DND-41 (cell line): ENCODE measurements around the gene SYNDIG1.

ENCODE experiments used
- ATAC-seq: fragments of 200-7000 bp; cut with Tn5 transposase; 3 replicates; pipeline ENCODE4 v1.9.1; 2021; ENCODE audit warnings: low read depth; ENCODE audit not compliant: insufficient read depth
- DNase-seq: peaks from one replicate; pipeline ENCODE4 v3.0.0-alpha.2; 2020
- H2AFZ ChIP-seq: 2 replicates; pipeline ENCODE4 v1.6.0; 2012; ENCODE audit warnings: low read depth, low read length
- H3K27ac ChIP-seq: 2 replicates; pipeline ENCODE4 v1.5.1; 2012; ENCODE audit warnings: low read length, inconsistent platforms
- H3K27me3 ChIP-seq: fragments of 200-600 bp; sonication (generic); 2 replicates; pipeline ENCODE4 v1.6.0; 2012; ENCODE audit warnings: low read length, mild to moderate bottlenecking, inconsistent platforms; ENCODE audit not compliant: insufficient read depth, poor library complexity
- H3K36me3 ChIP-seq: 2 replicates; pipeline ENCODE4 v1.5.1; 2012; ENCODE audit warnings: low read length, inconsistent platforms; ENCODE audit not compliant: insufficient read depth
- H3K4me1 ChIP-seq: 2 replicates; pipeline ENCODE4 v1.5.1; 2012; ENCODE audit warnings: mild to moderate bottlenecking, low read length; ENCODE audit not compliant: insufficient read depth
- H3K4me2 ChIP-seq: 2 replicates; pipeline ENCODE4 v1.6.0; 2012; ENCODE audit warnings: mild to moderate bottlenecking, moderate library complexity, low read length, inconsistent platforms; ENCODE audit not compliant: insufficient read depth
- H3K4me3 ChIP-seq, 2 experiments: fragments of 200-600 bp in 1 of 2; shearing (Covaris generic) in 1 of 2; 2 replicates each; pipeline ENCODE4 v1.5.1; 2012 to 2016; ENCODE audit warnings: inconsistent platforms in 2 of 2, low read length in 2 of 2, mild to moderate bottlenecking in 2 of 2, low read depth in 1 of 2, moderate library complexity in 1 of 2
- H3K79me2 ChIP-seq: 2 replicates; pipeline ENCODE4 v1.6.0; 2012; ENCODE audit warnings: low read length, inconsistent platforms; ENCODE audit not compliant: insufficient read depth
- H3K9ac ChIP-seq: 2 replicates; pipeline ENCODE4 v1.6.0; 2012; ENCODE audit warnings: low read depth, mild to moderate bottlenecking, inconsistent platforms, low read length, moderate library complexity
- H3K9me3 ChIP-seq: 2 replicates; pipeline ENCODE4 v1.5.1; 2012; ENCODE audit warnings: low read length, moderate library complexity, mild to moderate bottlenecking, inconsistent platforms; ENCODE audit not compliant: insufficient read depth, severe bottlenecking
- H4K20me1 ChIP-seq: 2 replicates; pipeline ENCODE4 v1.6.0; 2012; ENCODE audit warnings: low read length; ENCODE audit not compliant: insufficient read depth
- EZH2 ChIP-seq: IDR thresholded peaks from 3 replicates; pipeline ENCODE4 v1.6.1; 2012; ENCODE audit warnings: borderline replicate concordance, low read depth, mild to moderate bottlenecking, moderate library complexity, low read length, inconsistent platforms; ENCODE audit not compliant: severe bottlenecking
- TF ChIP-seq, protein P1 (sequence below): IDR thresholded peaks from 2 replicates; pipeline ENCODE4 v1.5.1; 2012; ENCODE audit warnings: borderline replicate concordance, low read length, moderate library complexity, mild to moderate bottlenecking; ENCODE audit not compliant: poor library complexity, severe bottlenecking; ENCODE audit errors: extremely low read depth

SYNDIG1 gene

DNA sequence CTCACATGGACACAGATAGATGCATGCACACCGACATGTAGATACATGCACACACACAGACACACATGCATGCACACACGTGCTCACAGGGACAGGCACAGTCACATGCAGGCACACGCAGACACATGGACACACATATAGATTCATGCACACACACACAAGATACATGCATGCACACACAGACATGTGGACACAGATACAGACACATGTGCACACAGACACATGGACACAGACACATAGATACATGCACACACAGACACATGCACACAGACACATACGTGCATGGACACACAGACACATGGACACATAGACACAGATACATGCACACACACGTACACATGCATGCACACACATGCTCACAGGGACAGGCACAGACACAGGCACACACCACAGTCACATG lies 19.8 kb downstream of the SYNDIG1 start:
- DNase-seq (no peak), ATAC-seq (no peak)
- Histone ChIP-seq H3K9me3 (no peaks in the 10 kb centered on the region), H4K20me1 (no peaks in the 10 kb centered on the region), H3K4me2 (no peak overlapping the region), H2AFZ (no peak overlapping the region), H3K79me2 (no peaks in the 10 kb centered on the region), H3K27me3 (no peaks in the 10 kb centered on the region), H3K4me1 (no peaks in the 10 kb centered on the region), H3K36me3 (no peaks in the 10 kb centered on the region), H3K27ac (no peak overlapping the region), H3K4me3 (no peak overlapping the region), H3K9ac (no peak overlapping the region)
- TF ChIP-seq, protein P1, sequence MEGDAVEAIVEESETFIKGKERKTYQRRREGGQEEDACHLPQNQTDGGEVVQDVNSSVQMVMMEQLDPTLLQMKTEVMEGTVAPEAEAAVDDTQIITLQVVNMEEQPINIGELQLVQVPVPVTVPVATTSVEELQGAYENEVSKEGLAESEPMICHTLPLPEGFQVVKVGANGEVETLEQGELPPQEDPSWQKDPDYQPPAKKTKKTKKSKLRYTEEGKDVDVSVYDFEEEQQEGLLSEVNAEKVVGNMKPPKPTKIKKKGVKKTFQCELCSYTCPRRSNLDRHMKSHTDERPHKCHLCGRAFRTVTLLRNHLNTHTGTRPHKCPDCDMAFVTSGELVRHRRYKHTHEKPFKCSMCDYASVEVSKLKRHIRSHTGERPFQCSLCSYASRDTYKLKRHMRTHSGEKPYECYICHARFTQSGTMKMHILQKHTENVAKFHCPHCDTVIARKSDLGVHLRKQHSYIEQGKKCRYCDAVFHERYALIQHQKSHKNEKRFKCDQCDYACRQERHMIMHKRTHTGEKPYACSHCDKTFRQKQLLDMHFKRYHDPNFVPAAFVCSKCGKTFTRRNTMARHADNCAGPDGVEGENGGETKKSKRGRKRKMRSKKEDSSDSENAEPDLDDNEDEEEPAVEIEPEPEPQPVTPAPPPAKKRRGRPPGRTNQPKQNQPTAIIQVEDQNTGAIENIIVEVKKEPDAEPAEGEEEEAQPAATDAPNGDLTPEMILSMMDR: no peak
- no peak for TF ChIP-seq EZH2

GRCh38 chr20:24489631-24490260 lies 20.3 kb downstream of the SYNDIG1 start:
- Histone ChIP-seq H3K9me3 (no peaks in the 10 kb centered on the region), H3K36me3 (no peaks in the 10 kb centered on the region), H3K79me2 (no peaks in the 10 kb centered on the region), H3K4me3 (no peak overlapping the region), H3K4me2 (no peak overlapping the region), H3K4me1 (no peaks in the 10 kb centered on the region), H2AFZ (no peak overlapping the region), H4K20me1 (no peaks in the 10 kb centered on the region), H3K27ac (no peak overlapping the region), H3K9ac (no peak overlapping the region), H3K27me3 (no peaks in the 10 kb centered on the region)
- no peak for TF ChIP-seq EZH2
- TF ChIP-seq, protein P1: no peak
- no peak for ATAC-seq
- DNase-seq: no peak

DNA sequence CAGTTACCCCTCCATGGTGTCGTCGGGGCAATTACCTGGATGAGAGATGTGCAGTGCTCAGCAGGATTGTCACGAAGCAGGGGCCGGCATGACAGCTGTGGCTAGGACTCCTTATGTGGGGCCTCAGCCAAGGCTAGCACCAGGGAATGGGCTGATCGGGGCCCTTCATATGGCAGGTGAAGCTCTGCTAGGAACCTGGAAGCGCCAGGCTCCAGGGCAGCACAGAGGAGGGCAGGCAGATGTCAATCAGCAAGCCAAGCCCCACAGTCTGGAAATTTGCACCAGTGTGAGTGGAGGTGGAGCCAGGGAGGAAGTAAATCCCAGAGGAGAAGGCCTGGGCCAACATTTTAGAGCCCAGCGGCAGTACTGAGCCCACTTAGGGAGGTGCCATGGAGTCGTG lies 21.2 kb downstream of the SYNDIG1 start:
- H2AFZ ChIP-seq: no peak overlapping the region
- no peaks in the 10 kb centered on the region for H3K79me2 ChIP-seq
- H3K9me3 ChIP-seq: no peaks in the 10 kb centered on the region
- H3K9ac ChIP-seq: no peak overlapping the region
- TF ChIP-seq, protein P1: no peak
- TF ChIP-seq EZH2: no peak
- no peaks in the 10 kb centered on the region for H4K20me1 ChIP-seq
- H3K27ac ChIP-seq: no peak overlapping the region
- no peak overlapping the region for H3K4me3 ChIP-seq
- H3K36me3 ChIP-seq: no peaks in the 10 kb centered on the region
- no peak overlapping the region for H3K4me2 ChIP-seq
- no peak for DNase-seq
- no peaks in the 10 kb centered on the region for H3K4me1 ChIP-seq
- no peaks in the 10 kb centered on the region for H3K27me3 ChIP-seq
- no peak for ATAC-seq
